T-helper 1 cell treated with Interleukin-12 subunit alpha and Interleukin-12 subunit beta and Interleukin-4 antibody, amounts not matched to agents 30 μg/mL and 1 μg/mL, for 36 hours (primary cell): ENCODE data around the gene TNPO1.

Experiments used
- H3K27ac Mint-ChIP-seq: one replicate; pipeline ENCODE4 v1.8.0; 2021; ENCODE audit warnings: mild to moderate bottlenecking, mixed read lengths
- H3K27me3 Mint-ChIP-seq: one replicate; pipeline ENCODE4 v1.8.0; 2021; ENCODE audit warnings: low read depth, mixed read lengths
- H3K36me3 Mint-ChIP-seq: one replicate; pipeline ENCODE4 v1.8.0; 2021; ENCODE audit warnings: low read depth, mixed read lengths
- H3K4me1 Mint-ChIP-seq: one replicate; pipeline ENCODE4 v1.8.0; 2021; ENCODE audit warnings: low read depth, mixed read lengths
- H3K4me3 Mint-ChIP-seq: one replicate; pipeline ENCODE4 v1.8.0; 2021; ENCODE audit warnings: mild to moderate bottlenecking, moderate library complexity, mixed read lengths
- H3K9me3 Mint-ChIP-seq: one replicate; pipeline ENCODE4 v1.8.0; 2021; ENCODE audit warnings: mixed read lengths

The TNPO1 gene

DNA sequence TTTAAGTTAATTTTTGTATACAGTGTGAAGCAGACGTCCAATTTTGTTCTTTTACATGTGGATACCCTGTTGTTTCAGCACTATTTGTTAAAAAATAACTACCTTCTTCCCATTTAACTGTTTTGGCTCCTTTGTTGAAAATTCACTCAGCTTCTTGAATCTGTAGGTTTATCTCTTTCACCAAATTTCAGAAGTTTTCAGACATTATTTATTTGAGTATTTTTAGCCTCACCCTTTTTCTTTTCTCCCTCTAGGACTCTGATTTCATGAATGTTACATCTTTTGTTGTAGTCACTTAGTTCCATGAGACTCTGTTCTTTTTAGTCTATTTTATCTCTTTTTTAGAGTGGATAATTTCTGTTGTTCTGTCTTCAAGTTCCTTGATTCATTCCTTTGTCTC is 4.6 kb upstream of the TNPO1 start:
- peaks cover 2% of the 10 kb centered on the region for H3K4me1 Mint-ChIP-seq
- H3K27ac Mint-ChIP-seq: no peak overlapping the region
- no peaks in the 10 kb centered on the region for H3K36me3 Mint-ChIP-seq
- H3K9me3 Mint-ChIP-seq: no peaks in the 10 kb centered on the region
- H3K27me3 Mint-ChIP-seq: peaks cover 46% of the 10 kb centered on the region
- no peak overlapping the region for H3K4me3 Mint-ChIP-seq

DNA sequence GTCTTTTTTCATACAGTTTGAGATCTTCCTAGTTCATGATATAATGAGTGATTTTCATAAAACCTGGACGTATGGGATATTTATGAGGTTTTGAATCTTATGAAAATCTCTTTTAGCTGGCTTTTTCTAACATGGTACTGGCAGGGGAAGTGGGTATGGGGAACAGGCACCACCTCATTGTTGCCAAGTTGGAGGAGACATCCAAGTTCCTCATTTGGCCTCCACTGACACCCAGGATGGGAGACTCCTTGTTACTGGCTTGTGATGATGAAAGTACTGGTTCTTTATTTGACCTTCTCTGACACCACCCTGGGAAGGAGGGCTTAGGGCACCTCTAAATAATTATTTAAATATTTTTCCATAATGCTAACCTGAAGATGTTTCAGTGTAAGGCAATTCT is 4.0 kb upstream of the TNPO1 start:
- H3K4me3 Mint-ChIP-seq: no peak overlapping the region

DNA sequence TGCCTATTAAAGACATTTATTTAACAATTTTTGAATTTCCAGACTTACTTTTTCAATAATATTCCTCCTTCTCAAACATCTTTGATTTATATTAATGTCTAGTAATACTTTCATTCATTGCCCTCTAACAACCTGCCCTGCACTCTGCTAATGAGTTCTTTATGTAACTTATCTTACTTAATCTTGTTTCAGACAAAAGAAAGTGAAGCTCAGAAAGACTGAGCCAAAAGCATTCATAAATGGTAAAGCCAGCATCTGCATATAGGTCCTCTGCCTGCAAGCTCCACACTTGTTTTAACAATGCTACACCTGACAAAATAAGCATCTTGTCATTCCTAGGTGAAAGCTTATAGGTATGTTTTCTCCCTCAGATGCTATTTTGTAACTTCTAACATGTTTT is 2.4 kb upstream of the TNPO1 start:
- no peaks in the 10 kb centered on the region for H3K36me3 Mint-ChIP-seq
- H3K4me3 Mint-ChIP-seq: no peak overlapping the region
- H3K27me3 Mint-ChIP-seq: peaks cover 40% of the 10 kb centered on the region
- no peaks in the 10 kb centered on the region for H3K9me3 Mint-ChIP-seq
- peaks cover 14% of the 10 kb centered on the region for H3K4me1 Mint-ChIP-seq
- no peak overlapping the region for H3K27ac Mint-ChIP-seq

More for the DNA sequence above, 4.0 kb upstream of the TNPO1 start:
- no peaks in the 10 kb centered on the region for H3K36me3 Mint-ChIP-seq
- no peaks in the 10 kb centered on the region for H3K9me3 Mint-ChIP-seq
- H3K4me1 Mint-ChIP-seq: peaks cover 7% of the 10 kb centered on the region
- no peak overlapping the region for H3K27ac Mint-ChIP-seq
- H3K27me3 Mint-ChIP-seq: peaks cover 44% of the 10 kb centered on the region

DNA sequence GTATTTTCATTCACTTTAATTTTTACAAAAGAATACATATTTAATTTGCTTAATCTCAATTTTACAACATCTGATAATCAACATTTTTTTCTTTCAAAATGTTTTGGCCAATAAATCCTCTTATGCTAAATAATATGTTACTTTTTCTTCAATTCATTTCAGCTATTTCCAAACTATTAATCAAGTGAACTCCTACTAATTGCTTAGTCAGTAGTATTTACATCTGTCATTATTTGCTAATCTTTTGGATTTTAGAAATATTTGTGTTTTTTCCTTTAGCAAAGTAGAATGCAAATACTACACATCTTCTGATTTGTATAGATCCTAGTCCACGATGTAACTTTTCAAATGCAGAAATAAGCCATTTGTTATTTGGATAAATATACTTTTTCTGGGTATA is 1.6 kb upstream of the TNPO1 start:
- Mint-ChIP-seq H3K4me1 (peaks cover 16% of the 10 kb centered on the region), H3K27me3 (peaks cover 35% of the 10 kb centered on the region), H3K27ac (no peak overlapping the region), H3K9me3 (no peaks in the 10 kb centered on the region), H3K36me3 (no peaks in the 10 kb centered on the region), H3K4me3 (no peak overlapping the region)

DNA sequence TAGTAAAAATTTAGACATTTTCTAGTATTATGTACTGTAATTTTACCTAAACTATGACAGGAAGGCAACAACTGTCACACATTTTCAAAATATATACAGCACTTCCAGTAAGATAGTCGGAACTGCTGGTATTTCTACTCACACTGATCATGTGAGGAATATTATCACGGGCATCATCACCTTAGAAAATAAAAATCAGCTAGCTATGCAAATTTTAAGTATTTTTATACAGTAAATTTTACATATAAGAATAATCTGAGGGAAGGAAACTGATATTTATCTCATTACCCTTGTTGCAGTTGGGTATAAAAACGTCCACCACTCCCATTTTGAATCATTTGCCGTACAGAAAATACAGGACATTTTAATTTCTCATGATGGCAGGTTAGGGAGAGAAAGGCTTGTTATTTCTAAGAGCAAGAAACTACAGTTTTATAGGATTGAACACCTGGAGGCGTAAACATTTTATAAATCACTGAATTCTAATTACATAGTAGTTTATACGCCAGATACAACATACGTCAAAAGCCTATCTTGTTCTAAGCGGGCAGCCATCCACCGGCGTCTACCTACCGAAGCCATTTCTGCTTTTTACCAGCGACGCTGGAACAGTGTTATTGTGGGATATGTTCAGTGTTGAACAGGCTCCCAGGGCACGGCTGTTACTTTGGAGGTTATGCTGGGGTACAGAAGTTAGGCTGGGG is 729 bp upstream of the TNPO1 start:
- Mint-ChIP-seq H3K36me3 (no peaks in the 10 kb centered on the region), H3K4me1 (peaks cover 16% of the 10 kb centered on the region), H3K27me3 (peaks cover 27% of the 10 kb centered on the region), H3K4me3 (peak overlapping the region; percentile 89), H3K9me3 (no peaks in the 10 kb centered on the region), H3K27ac (peak overlapping the region; percentile 58)

DNA sequence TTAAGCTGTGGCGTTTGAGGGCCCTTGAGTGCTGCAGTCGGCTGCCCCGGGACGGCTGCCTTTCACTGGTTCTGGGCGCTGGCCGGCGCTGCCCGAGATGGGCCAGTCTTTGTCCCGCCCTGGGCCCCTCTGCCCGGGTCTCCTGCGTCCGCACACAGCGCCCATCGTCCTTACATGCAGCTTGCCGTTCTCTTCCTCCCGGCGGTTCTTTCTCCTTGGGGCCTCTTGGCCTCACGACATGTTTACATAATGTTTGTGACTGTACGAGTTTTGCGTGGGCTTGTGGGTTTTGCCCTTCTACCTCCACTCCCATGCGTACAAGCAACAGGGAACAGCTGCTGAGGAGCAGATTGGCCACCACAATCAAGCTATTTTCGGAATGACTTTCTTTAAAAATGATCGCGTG is 618 bp downstream of the TNPO1 start:
- peak overlapping the region; percentile 89 for H3K4me3 Mint-ChIP-seq
- H3K4me1 Mint-ChIP-seq: peaks cover 16% of the 10 kb centered on the region
- H3K9me3 Mint-ChIP-seq: no peaks in the 10 kb centered on the region
- peak overlapping the region; percentile 71 for H3K27ac Mint-ChIP-seq
- H3K27me3 Mint-ChIP-seq: peaks cover 15% of the 10 kb centered on the region
- H3K36me3 Mint-ChIP-seq: no peaks in the 10 kb centered on the region

DNA sequence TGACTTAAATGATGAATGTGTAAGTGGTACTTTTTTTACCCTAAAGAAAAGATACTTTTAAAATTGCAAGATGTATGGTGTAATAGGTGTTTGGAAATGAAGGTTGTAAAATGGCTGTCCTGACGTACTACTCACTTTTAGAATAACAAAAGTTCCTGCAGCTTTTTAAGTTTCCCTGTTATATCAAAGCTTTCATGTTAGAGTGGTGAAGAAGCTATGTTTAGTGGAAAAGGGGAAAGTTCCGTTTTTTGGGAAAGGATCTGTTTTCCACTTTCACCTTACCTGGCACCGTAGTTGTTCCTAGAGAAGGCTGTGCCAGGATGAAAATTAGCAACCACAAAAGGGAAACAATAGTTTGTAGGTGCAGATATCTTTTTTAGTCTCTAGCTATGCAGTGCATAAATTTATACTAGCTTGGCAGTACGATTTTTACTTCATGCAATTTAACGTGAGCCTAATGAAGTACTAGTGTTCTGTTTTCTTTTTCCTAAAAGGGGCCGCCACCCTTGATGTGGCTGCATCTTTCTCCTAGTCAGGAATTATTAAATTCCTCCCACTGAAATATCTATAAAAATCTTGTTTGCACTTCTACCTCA is 1.3 kb downstream of the TNPO1 start:
- no peak overlapping the region for H3K27ac Mint-ChIP-seq
- peak overlapping the region; percentile 89 for H3K4me3 Mint-ChIP-seq
- no peaks in the 10 kb centered on the region for H3K36me3 Mint-ChIP-seq
- no peaks in the 10 kb centered on the region for H3K9me3 Mint-ChIP-seq
- peaks cover 16% of the 10 kb centered on the region for H3K4me1 Mint-ChIP-seq
- peaks cover 10% of the 10 kb centered on the region for H3K27me3 Mint-ChIP-seq

DNA sequence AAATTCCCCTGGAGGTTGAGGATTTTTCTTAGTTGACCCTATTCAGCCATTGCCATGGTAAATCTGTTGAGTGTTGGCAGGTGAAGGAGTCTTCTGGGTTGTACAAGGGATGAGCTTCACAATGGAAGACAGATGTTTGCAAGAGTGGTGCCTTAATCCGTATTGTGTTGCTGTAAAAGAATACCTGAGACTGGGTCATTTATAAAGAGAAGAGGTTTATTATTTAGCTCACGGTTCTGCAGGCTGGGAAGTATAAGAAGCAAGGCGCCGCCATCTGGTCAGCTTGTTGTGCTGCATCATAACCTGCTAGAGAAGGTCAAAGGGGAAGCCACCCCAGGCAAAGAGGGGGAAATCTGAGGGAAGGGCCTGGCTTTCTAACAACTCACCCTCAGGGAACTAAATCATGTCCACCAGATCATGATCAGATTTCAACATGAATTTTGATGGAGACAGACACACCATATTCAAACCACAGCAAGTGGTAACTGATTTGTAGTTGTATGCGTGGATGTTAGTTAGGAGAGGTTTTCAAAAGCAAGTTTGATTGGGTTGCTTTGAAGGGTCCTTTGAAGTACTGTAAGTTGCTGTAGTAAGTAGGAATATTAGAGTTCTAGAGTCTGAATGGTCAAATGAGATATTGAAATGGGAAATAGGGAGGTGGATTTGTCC is 2.5 kb downstream of the TNPO1 start:
- Mint-ChIP-seq H3K9me3 (no peaks in the 10 kb centered on the region), H3K4me1 (peaks cover 16% of the 10 kb centered on the region), H3K36me3 (no peaks in the 10 kb centered on the region), H3K4me3 (no peak overlapping the region), H3K27me3 (peaks cover 3% of the 10 kb centered on the region), H3K27ac (no peak overlapping the region)

DNA sequence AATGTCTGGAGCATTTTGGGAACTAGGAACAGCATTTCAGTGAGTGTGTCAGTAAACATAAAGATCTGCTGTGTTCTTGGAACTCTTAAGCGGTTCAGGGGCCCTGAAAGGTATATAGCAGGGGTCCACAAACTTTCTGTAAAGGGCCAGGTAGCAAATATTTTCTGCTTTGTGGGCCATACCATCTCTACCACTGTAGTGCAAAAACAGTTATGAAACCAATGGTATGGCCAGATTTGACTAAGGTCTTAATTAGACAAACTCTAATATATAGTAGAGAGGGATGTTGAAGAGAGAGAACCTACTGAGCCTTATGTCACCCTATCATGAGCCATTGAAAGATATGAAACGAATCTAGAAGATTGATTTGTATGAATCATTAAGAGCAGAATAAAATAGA is 5.3 kb downstream of the TNPO1 start:
- no peak overlapping the region for H3K27ac Mint-ChIP-seq
- peaks cover 14% of the 10 kb centered on the region for H3K4me1 Mint-ChIP-seq
- H3K9me3 Mint-ChIP-seq: no peaks in the 10 kb centered on the region
- no peaks in the 10 kb centered on the region for H3K36me3 Mint-ChIP-seq
- no peaks in the 10 kb centered on the region for H3K27me3 Mint-ChIP-seq
- no peak overlapping the region for H3K4me3 Mint-ChIP-seq

DNA sequence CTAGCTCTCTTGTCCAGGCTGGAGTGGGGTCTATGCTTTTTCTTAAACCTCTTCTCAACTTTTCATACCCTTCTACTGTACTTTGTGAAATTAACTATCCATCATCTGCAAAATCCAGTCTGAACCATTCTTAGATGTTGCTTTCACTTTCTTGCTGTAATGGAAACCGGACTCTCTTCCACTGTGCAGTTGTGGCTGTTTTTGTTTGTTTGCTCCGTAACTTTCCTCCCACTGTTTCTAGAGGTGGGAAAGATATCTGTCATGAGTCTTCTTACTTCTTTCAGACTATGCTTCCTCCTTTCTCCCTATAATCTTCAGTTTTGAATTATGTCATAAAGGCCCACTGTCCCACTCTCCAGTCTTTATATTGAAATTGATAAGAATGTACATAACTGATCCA is 6.5 kb downstream of the TNPO1 start:
- Mint-ChIP-seq H3K4me3 (no peak overlapping the region), H3K36me3 (no peaks in the 10 kb centered on the region), H3K27me3 (no peaks in the 10 kb centered on the region), H3K9me3 (no peaks in the 10 kb centered on the region), H3K4me1 (peaks cover 6% of the 10 kb centered on the region), H3K27ac (no peak overlapping the region)

DNA sequence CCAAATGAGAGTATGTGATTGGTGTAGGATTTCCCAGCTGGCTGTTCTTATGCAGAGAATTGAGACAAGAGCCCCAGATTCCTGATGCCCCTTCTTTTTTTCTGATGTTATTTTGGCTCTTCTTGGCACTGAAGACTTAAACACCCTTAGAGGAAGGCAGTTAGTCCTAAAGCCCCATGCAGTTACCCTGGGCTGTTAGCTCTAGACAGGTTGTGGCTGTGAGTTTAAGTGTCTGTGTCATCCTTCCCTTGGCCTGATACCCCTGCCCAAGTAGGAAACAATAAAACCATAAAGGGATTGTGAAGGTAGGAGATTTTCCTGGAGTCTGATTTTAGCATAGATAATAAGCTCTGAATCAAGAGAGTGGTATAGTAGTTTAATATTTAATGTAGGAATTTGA is 13.2 kb downstream of the TNPO1 start:
- peaks cover 18% of the 10 kb centered on the region for H3K27me3 Mint-ChIP-seq

DNA sequence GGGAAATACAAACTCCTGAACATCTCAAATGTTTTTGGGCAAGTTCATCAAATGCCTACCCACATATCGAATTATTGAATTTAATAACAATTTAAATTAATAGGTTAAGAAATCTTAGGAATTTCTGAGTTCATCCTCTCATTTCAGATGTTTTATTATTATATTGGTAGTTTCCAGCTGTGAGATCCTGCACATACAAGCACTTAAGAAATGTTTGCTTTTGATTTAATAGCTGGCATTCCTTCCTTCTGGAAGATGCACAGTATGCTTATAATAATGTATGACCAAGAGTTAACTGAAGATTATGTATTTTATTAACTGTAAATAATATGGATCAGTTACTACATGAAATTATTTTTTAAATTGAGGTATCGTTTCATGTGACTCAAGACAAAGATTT is 13.9 kb downstream of the TNPO1 start:
- Mint-ChIP-seq H3K27me3 (peaks cover 18% of the 10 kb centered on the region), H3K36me3 (no peaks in the 10 kb centered on the region), H3K4me3 (no peak overlapping the region), H3K9me3 (no peaks in the 10 kb centered on the region), H3K4me1 (no peaks in the 10 kb centered on the region), H3K27ac (no peak overlapping the region)

More for the DNA sequence above, 13.2 kb downstream of the TNPO1 start:
- no peak overlapping the region for H3K27ac Mint-ChIP-seq
- H3K9me3 Mint-ChIP-seq: no peaks in the 10 kb centered on the region
- H3K4me1 Mint-ChIP-seq: no peaks in the 10 kb centered on the region
- no peak overlapping the region for H3K4me3 Mint-ChIP-seq
- H3K36me3 Mint-ChIP-seq: no peaks in the 10 kb centered on the region

DNA sequence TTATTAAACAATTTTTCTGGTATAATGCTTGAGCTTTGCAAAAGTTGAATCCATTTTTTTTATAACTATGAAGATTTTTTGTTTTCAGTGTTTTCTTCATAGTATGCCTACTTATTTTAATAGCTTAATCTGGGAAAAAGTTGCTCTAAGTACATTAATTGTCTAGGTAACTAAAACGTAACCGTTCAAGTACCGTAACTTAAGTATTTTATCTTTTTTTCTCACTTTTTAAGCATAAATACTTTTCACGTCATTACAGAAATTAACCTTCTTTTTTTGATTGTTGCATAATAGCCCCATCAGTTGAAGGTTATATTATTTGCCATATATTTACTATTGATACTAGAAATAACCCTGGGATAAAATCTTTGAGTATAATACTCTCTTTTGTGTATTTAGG is 15.2 kb downstream of the TNPO1 start:
- Mint-ChIP-seq H3K36me3 (no peaks in the 10 kb centered on the region), H3K9me3 (no peaks in the 10 kb centered on the region), H3K27ac (no peak overlapping the region), H3K4me3 (no peak overlapping the region), H3K4me1 (no peaks in the 10 kb centered on the region), H3K27me3 (peaks cover 21% of the 10 kb centered on the region)

DNA sequence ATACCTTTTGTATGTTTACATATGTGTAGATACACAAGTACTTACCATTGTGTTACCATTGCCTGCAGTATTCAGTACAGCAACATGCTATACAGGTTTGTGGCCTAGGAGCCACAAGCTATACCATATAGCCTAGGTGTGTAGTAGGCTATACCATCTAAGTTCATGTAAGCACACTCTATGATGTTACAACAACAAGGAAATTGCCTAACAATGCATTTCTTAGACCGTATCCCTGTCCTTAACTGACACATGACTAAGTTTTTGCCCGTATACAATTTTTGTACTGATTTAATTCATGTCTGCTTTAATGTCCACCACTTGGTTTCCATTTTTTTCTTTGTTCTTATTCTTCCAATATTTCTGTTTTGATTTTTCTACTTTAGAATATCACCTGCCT is 18.5 kb downstream of the TNPO1 start:
- H3K27me3 Mint-ChIP-seq: peaks cover 20% of the 10 kb centered on the region
- H3K4me3 Mint-ChIP-seq: no peak overlapping the region
- no peaks in the 10 kb centered on the region for H3K4me1 Mint-ChIP-seq
- H3K27ac Mint-ChIP-seq: no peak overlapping the region
- no peaks in the 10 kb centered on the region for H3K9me3 Mint-ChIP-seq
- H3K36me3 Mint-ChIP-seq: no peaks in the 10 kb centered on the region

DNA sequence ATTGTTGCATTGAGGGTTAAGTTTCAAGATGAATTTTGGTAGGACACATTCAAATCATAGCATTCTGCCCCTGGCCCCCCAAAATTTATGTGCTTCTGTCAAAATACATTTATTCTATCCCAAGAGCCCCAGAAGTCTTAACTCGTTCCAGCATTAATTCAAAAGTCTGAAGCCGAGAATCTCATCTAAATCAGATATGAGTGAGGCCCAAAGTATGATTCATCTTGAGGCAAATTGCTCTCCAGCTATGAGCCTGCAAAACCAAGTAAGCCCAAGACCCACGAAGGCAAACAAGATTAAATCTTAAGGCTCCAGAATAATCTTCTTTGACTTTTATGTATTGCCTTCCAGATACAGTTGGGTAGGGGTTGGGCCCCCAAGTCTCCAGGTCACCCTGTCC is 19.2 kb downstream of the TNPO1 start:
- H3K4me1 Mint-ChIP-seq: no peaks in the 10 kb centered on the region
- H3K27ac Mint-ChIP-seq: no peak overlapping the region
- peaks cover 26% of the 10 kb centered on the region for H3K27me3 Mint-ChIP-seq
- no peaks in the 10 kb centered on the region for H3K9me3 Mint-ChIP-seq
- H3K36me3 Mint-ChIP-seq: no peaks in the 10 kb centered on the region
- H3K4me3 Mint-ChIP-seq: no peak overlapping the region
